H9 (cell line): ENCODE data around the gene GSN. TPM values are rescaled to one million over a fixed set of nuclear protein-coding genes. Genes with fewer than 3 reads are reported as not detected.

Experiments
- DNase-seq: peaks from one replicate; pipeline ENCODE4 v3.0.0-alpha.2; 2017
- H2AFZ ChIP-seq: one replicate; pipeline ENCODE4 v1.6.1; 2013; ENCODE audit warnings: mild to moderate bottlenecking, low read length, control low read depth, moderate library complexity
- H2AK5ac ChIP-seq: 2 replicates; pipeline ENCODE4 v1.6.1; 2013; ENCODE audit warnings: low read length, control low read depth, mixed read lengths; ENCODE audit not compliant: insufficient read length
- H2BK120ac ChIP-seq: one replicate; pipeline ENCODE4 v1.6.1; 2013; ENCODE audit warnings: low read depth, mild to moderate bottlenecking, low read length, control low read depth, inconsistent platforms; ENCODE audit not compliant: poor library complexity, severe bottlenecking
- H2BK12ac ChIP-seq: 2 replicates; pipeline ENCODE4 v1.6.1; 2013; ENCODE audit warnings: low read length, control low read depth, mixed read lengths, low read depth; ENCODE audit not compliant: insufficient read length
- H2BK15ac ChIP-seq: 2 replicates; pipeline ENCODE4 v1.6.1; 2013; ENCODE audit warnings: low read depth, low read length, control low read depth
- H2BK20ac ChIP-seq: one replicate; pipeline ENCODE4 v1.6.1; 2013; ENCODE audit warnings: low read depth, mild to moderate bottlenecking, low read length, control low read depth, inconsistent platforms; ENCODE audit not compliant: poor library complexity, severe bottlenecking
- H2BK5ac ChIP-seq: 2 replicates; pipeline ENCODE4 v1.6.1; 2013; ENCODE audit warnings: low read length, control low read depth, mixed read lengths; ENCODE audit not compliant: insufficient read length
- H3K14ac ChIP-seq: 2 replicates; pipeline ENCODE4 v1.6.1; 2013; ENCODE audit warnings: low read length, control low read depth; ENCODE audit not compliant: insufficient read depth
- H3K18ac ChIP-seq: 2 replicates; pipeline ENCODE4 v1.6.1; 2013; ENCODE audit warnings: low read depth, mild to moderate bottlenecking, mixed read lengths, low read length, control low read depth; ENCODE audit not compliant: insufficient read length
- H3K23ac ChIP-seq: 2 replicates; pipeline ENCODE4 v1.6.1; 2013; ENCODE audit warnings: low read length, control low read depth, mixed read lengths, low read depth; ENCODE audit not compliant: insufficient read length
- H3K23me2 ChIP-seq: 2 replicates; pipeline ENCODE4 v1.6.1; 2013; ENCODE audit warnings: low read depth, mild to moderate bottlenecking, mixed read lengths, low read length, control low read depth; ENCODE audit not compliant: insufficient read length, poor library complexity, severe bottlenecking
- H3K27ac ChIP-seq: 2 replicates; pipeline ENCODE4 v1.5.1; 2013; ENCODE audit warnings: low read length, control low read depth, mixed read lengths, low read depth; ENCODE audit not compliant: insufficient read length
- H3K27me3 ChIP-seq: 2 replicates; pipeline ENCODE4 v1.6.1; 2013; ENCODE audit warnings: low read length, control low read depth, inconsistent platforms; ENCODE audit not compliant: insufficient read depth
- H3K4ac ChIP-seq: 2 replicates; pipeline ENCODE4 v1.6.1; 2013; ENCODE audit warnings: low read depth, mild to moderate bottlenecking, control low read depth, inconsistent platforms, low read length, moderate library complexity
- H3K4me1 ChIP-seq: 2 replicates; pipeline ENCODE4 v1.6.1; 2013; ENCODE audit warnings: low read length, control low read depth, inconsistent platforms; ENCODE audit not compliant: insufficient read depth
- H3K4me2 ChIP-seq: 2 replicates; pipeline ENCODE4 v1.6.1; 2013; ENCODE audit warnings: low read length, control low read depth, mixed read lengths; ENCODE audit not compliant: insufficient read length, insufficient read depth
- H3K56ac ChIP-seq: 2 replicates; pipeline ENCODE4 v1.6.1; 2013; ENCODE audit warnings: low read depth, mild to moderate bottlenecking, mixed read lengths, low read length, control low read depth; ENCODE audit not compliant: insufficient read length
- H3K79me1 ChIP-seq: 2 replicates; pipeline ENCODE4 v1.6.1; 2013; ENCODE audit warnings: low read depth, mild to moderate bottlenecking, moderate library complexity, low read length, control low read depth, inconsistent platforms; ENCODE audit not compliant: insufficient read depth, poor library complexity, severe bottlenecking
- H3K79me2 ChIP-seq: 2 replicates; pipeline ENCODE4 v1.6.1; 2013; ENCODE audit warnings: low read length, control low read depth, inconsistent platforms; ENCODE audit not compliant: insufficient read depth
- H3K9ac ChIP-seq: 2 replicates; pipeline ENCODE4 v1.6.1; 2013; ENCODE audit warnings: low read length, control low read depth, mixed read lengths; ENCODE audit not compliant: insufficient read length; ENCODE audit errors: extremely low read depth
- H3K9me3 ChIP-seq: one replicate; pipeline ENCODE4 v1.6.1; 2013; ENCODE audit warnings: low read depth, low read length, inconsistent platforms; ENCODE audit not compliant: control insufficient read depth
- H3T11ph ChIP-seq: one replicate; pipeline ENCODE4 v1.6.1; 2013; ENCODE audit warnings: mild to moderate bottlenecking, low read length, control low read depth, inconsistent platforms
- H4K20me1 ChIP-seq: one replicate; pipeline ENCODE4 v1.6.1; 2013; ENCODE audit not compliant: control insufficient read depth, insufficient read length, insufficient read depth
- H4K5ac ChIP-seq: 2 replicates; pipeline ENCODE4 v1.6.1; 2013; ENCODE audit warnings: low read depth, mild to moderate bottlenecking, mixed read lengths, low read length, control low read depth; ENCODE audit not compliant: insufficient read length
- H4K8ac ChIP-seq: replicated peaks from 2 replicates; pipeline ENCODE4 v1.6.1; 2013; ENCODE audit warnings: low read length, control low read depth, mixed read lengths, low read depth; ENCODE audit not compliant: insufficient read length
- H4K91ac ChIP-seq: 2 replicates; pipeline ENCODE4 v1.6.1; 2013; ENCODE audit warnings: low read depth, mild to moderate bottlenecking, moderate library complexity, mixed read lengths, low read length, control low read depth; ENCODE audit not compliant: insufficient read length
- H3K27ac Mint-ChIP-seq, 3 experiments: 2 replicates in 2 of 3; 3 replicates in 1 of 3; pipeline ENCODE4 v1.8.0; 2020 to 2021; ENCODE audit warnings: mixed read lengths in 3 of 3, mild to moderate bottlenecking in 1 of 3, moderate library complexity in 1 of 3
- H3K27me3 Mint-ChIP-seq: 2 replicates; pipeline ENCODE4 v1.8.0; 2021; ENCODE audit warnings: low read depth, mild to moderate bottlenecking, moderate library complexity, mixed read lengths
- H3K36me3 Mint-ChIP-seq, 3 experiments: 2 replicates in 2 of 3; 3 replicates in 1 of 3; pipeline ENCODE4 v1.8.0; 2020 to 2021; ENCODE audit warnings: low read depth in 3 of 3, mixed read lengths in 3 of 3; ENCODE audit not compliant: insufficient read depth in 1 of 3
- H3K4me1 Mint-ChIP-seq, 2 experiments: 2 replicates each; pipeline ENCODE4 v1.8.0; 2020; ENCODE audit warnings: mixed read lengths in 2 of 2
- H3K4me3 Mint-ChIP-seq, 2 experiments: 2 replicates in 1 of 2; 3 replicates in 1 of 2; pipeline ENCODE4 v1.8.0; 2020 to 2021; ENCODE audit warnings: mild to moderate bottlenecking in 2 of 2, mixed read lengths in 2 of 2, moderate library complexity in 1 of 2
- H3K9me3 Mint-ChIP-seq, 2 experiments: 2 replicates in 1 of 2; 3 replicates in 1 of 2; pipeline ENCODE4 v1.8.0; 2020; ENCODE audit warnings: mild to moderate bottlenecking in 2 of 2, mixed read lengths in 2 of 2, moderate library complexity in 1 of 2
- CTCF ChIP-seq: fragments of 200-600 bp; sonication (generic); conservative IDR thresholded peaks from 3 replicates; pipeline ENCODE4 v1.8.0; 2021; ENCODE audit warnings: antibody characterized with exemption, mild to moderate bottlenecking
- WGBS: extraction: QIAGEN DNeasy Blood & Tissue Kit; methylation state at CpG from one replicate; pipeline ENCODE4 v1.1.7; 2013; ENCODE audit warnings: missing lambda C conversion rate, low lambda C conversion rate, mixed read lengths; ENCODE audit not compliant: insufficient read length; ENCODE audit errors: extremely low coverage; 5-methylcytosine and 5-hydroxymethylcytosine counted together
- total RNA-seq: library from RNA; stranded (reverse); gene quantifications from 2 replicates; pipeline ENCODE4 v1.2.1, GENCODE V29; 2021

Gene GSN
- total RNA-seq, 1 experiment from 2014 or later: 14.9 TPM

DNA sequence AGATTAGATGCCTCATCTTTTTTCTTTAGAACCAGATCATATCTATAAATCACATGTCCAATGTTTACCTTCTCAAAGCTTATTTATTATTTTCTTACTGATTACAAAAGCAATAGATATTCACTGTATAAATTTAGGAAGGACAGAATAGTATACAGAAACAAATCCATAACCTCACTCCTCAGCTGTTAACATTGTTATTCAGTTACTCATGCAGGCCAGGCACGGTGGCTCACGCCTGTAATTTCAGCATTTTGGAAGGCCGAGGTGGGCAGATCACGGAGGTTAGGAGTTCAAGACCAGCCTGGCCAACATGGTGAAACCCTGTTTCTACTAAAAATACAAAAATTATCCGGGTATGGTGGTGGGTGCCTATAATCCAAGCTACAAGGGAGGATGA, 86.8 kb downstream of the GSN start:
- WGBS: no CpG with 5 or more reads among the region's 5 CpGs
- no peak overlapping the region for H3K56ac ChIP-seq
- no peak overlapping the region for H3K4me2 ChIP-seq
- no peak overlapping the region for H3K23ac ChIP-seq
- H3K4me1 ChIP-seq: peaks cover 10% of the 10 kb centered on the region
- no peaks in the 10 kb centered on the region for H3K79me1 ChIP-seq
- H3K9me3 ChIP-seq: no peaks in the 10 kb centered on the region
- no peak for TF ChIP-seq CTCF
- H3K27me3 Mint-ChIP-seq: no peaks in the 10 kb centered on the region
- no peak for DNase-seq
- no peak overlapping the region for H3K4ac ChIP-seq
- H3K79me2 ChIP-seq: no peaks in the 10 kb centered on the region
- no peak overlapping the region for H2AFZ ChIP-seq
- H2BK20ac ChIP-seq: no peak overlapping the region
- no peak overlapping the region for H3K9ac ChIP-seq
- H4K20me1 ChIP-seq: no peaks in the 10 kb centered on the region
- no peak overlapping the region for H2BK120ac ChIP-seq
- no peak overlapping the region for H2BK12ac ChIP-seq
- no peak overlapping the region for H3K27ac ChIP-seq
- no peak overlapping the region for H3K18ac ChIP-seq
- no peak overlapping the region for H4K5ac ChIP-seq
- H3K9me3 Mint-ChIP-seq: no peaks in the 10 kb centered on the region; a peak in 1 of 5 replicates
- peaks cover 0 to 9% (median 7%) of the 10 kb centered on the region in 3 experiments; a peak in 4 of 7 replicates for H3K36me3 Mint-ChIP-seq
- H3K4me3 Mint-ChIP-seq: no peak overlapping the region
- H3K27ac Mint-ChIP-seq: no peak overlapping the region
- H3T11ph ChIP-seq: no peak overlapping the region
- H2AK5ac ChIP-seq: no peak overlapping the region
- H3K23me2 ChIP-seq: no peaks in the 10 kb centered on the region
- no peak overlapping the region for H2BK5ac ChIP-seq
- H4K8ac ChIP-seq: no peak overlapping the region
- no peaks in the 10 kb centered on the region for H3K27me3 ChIP-seq
- no peak overlapping the region for H4K91ac ChIP-seq
- no peak overlapping the region for H2BK15ac ChIP-seq
- no peak overlapping the region for H3K14ac ChIP-seq
- H3K4me1 Mint-ChIP-seq: peaks cover 10 to 13% of the 10 kb centered on the region in 2 experiments
